ENCODE results near the gene PTOV1.

The PTOV1 gene

GRCh38 chr19:49837009-49837310 lies 14.0 kb upstream of the PTOV1 start:
- H3K27ac ChIP-seq (replicated peaks): no peak overlapping the region
- TF ChIP-seq CTCF (IDR thresholded peaks at IDR 0.05; ENCODE audit: insufficient read depth, low read length): no peak
- TF ChIP-seq SPI1 (IDR thresholded peaks at IDR 0.05; ENCODE audit: borderline replicate concordance, low read depth): no peak
- no peak for TF ChIP-seq POLR2AphosphoS5 (IDR thresholded peaks at IDR 0.05; ENCODE audit: low read depth)
- no peak for TF ChIP-seq REST (IDR thresholded peaks at IDR 0.05; ENCODE audit: insufficient replicate concordance, low read depth)
- TF ChIP-seq GABPA (IDR thresholded peaks at IDR 0.05; ENCODE audit: low read depth): no peak

GRCh38 chr19:49837425-49837824 lies 13.5 kb upstream of the PTOV1 start:
- Histone ChIP-seq H3K27ac (replicated peaks) (no peak overlapping the region), H3K4me3 (replicated peaks; ENCODE audit: insufficient read depth, low read length) (no peak overlapping the region), H3K27me3 (ENCODE audit: insufficient read depth, poor library complexity, severe bottlenecking) (no peaks in the 10 kb centered on the region)
- no peak for TF ChIP-seq REST (IDR thresholded peaks at IDR 0.05; ENCODE audit: insufficient replicate concordance, low read depth)
- no peak for TF ChIP-seq CTCF (IDR thresholded peaks at IDR 0.05; ENCODE audit: insufficient read depth, low read length)
- TF ChIP-seq SPI1 (IDR thresholded peaks at IDR 0.05; ENCODE audit: borderline replicate concordance, low read depth): no peak
- no peak for TF ChIP-seq POLR2AphosphoS5 (IDR thresholded peaks at IDR 0.05; ENCODE audit: low read depth)
- TF ChIP-seq GABPA (IDR thresholded peaks at IDR 0.05; ENCODE audit: low read depth): no peak
- no peak for DNase-seq (ENCODE audit: low read depth in 1 of 2, low spot score in 1 of 2)

More at GRCh38 chr19:49837009-49837310, 14.0 kb upstream of the PTOV1 start:
- no peak overlapping the region for H3K4me3 ChIP-seq (replicated peaks; ENCODE audit: insufficient read depth, low read length)
- no peak for DNase-seq (ENCODE audit: low read depth in 1 of 2, low spot score in 1 of 2)
- H3K27me3 ChIP-seq (ENCODE audit: insufficient read depth, poor library complexity, severe bottlenecking): no peaks in the 10 kb centered on the region

- no peak for DNase-seq (ENCODE audit: low read depth in 1 of 2, low spot score in 1 of 2)
- Histone ChIP-seq H3K27ac (replicated peaks) (no peak overlapping the region), H3K4me3 (replicated peaks; ENCODE audit: insufficient read depth, low read length) (no peak overlapping the region), H3K27me3 (ENCODE audit: insufficient read depth, poor library complexity, severe bottlenecking) (no peaks in the 10 kb centered on the region)
- TF ChIP-seq GABPA (IDR thresholded peaks at IDR 0.05; ENCODE audit: low read depth) (no peak), REST (IDR thresholded peaks at IDR 0.05; ENCODE audit: insufficient replicate concordance, low read depth) (no peak), SPI1 (IDR thresholded peaks at IDR 0.05; ENCODE audit: borderline replicate concordance, low read depth) (no peak), POLR2AphosphoS5 (IDR thresholded peaks at IDR 0.05; ENCODE audit: low read depth) (no peak), CTCF (IDR thresholded peaks at IDR 0.05; ENCODE audit: insufficient read depth, low read length) (no peak)
These were observed 11.9 kb upstream of the PTOV1 start for GRCh38 chr19:49838885-49839588.
